ENCODE results near the gene SELENOO. TPM values are rescaled to one million over a fixed set of nuclear protein-coding genes. Genes with fewer than 3 reads are reported as not detected.

Gene SELENOO
- total and polyA plus RNA-seq, 2 donors from 2014 or later: 19.7 to 42.8 TPM

DNA sequence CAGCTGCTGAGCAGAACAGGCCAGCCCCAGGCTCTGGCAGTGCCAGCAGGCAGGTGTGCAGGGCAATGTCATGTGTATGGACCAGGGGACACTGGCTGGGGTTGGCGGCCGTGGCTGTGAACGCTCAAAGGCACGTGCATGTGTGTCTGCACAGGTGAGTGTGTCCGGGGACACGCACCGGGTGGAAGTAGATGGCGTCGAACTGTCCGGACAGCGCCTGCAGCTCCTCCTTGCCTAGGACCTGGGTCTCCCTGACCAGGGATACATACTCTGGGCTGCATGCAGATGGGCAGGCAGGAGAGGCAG, 49.4 kb downstream of the SELENOO start:
- peak overlapping the region in 2 of 3 donors; percentile 15 to 61 for H3K9ac ChIP-seq (ENCODE audit: low read length in 3 of 3)
- FAIRE-seq (no peak), DNase-seq (no peak)
- peaks cover 0 to 10% (median 0%) of the 10 kb centered on the region in 3 donors for H3K36me3 ChIP-seq (ENCODE audit: control insufficient read depth in 2 of 3, insufficient read depth in 3 of 3, low read length in 3 of 3)
- intact Hi-C loops (cut with DNase I): no loop called here
- H3K9me3 ChIP-seq (ENCODE audit: control insufficient read depth in 2 of 3, insufficient read depth in 1 of 3, low read length in 3 of 3): no peaks in the 10 kb centered on the region
- no peak overlapping the region for H3K27ac ChIP-seq (ENCODE audit: low read depth in 2 of 2, low read length in 2 of 2)
- peaks cover 0 to 32% (median 7%) of the 10 kb centered on the region in 3 donors for H3K4me1 ChIP-seq (ENCODE audit: control insufficient read depth in 2 of 3, insufficient read depth in 2 of 3, low read depth in 1 of 3, low read length in 3 of 3)
- TF ChIP-seq, protein P1, sequence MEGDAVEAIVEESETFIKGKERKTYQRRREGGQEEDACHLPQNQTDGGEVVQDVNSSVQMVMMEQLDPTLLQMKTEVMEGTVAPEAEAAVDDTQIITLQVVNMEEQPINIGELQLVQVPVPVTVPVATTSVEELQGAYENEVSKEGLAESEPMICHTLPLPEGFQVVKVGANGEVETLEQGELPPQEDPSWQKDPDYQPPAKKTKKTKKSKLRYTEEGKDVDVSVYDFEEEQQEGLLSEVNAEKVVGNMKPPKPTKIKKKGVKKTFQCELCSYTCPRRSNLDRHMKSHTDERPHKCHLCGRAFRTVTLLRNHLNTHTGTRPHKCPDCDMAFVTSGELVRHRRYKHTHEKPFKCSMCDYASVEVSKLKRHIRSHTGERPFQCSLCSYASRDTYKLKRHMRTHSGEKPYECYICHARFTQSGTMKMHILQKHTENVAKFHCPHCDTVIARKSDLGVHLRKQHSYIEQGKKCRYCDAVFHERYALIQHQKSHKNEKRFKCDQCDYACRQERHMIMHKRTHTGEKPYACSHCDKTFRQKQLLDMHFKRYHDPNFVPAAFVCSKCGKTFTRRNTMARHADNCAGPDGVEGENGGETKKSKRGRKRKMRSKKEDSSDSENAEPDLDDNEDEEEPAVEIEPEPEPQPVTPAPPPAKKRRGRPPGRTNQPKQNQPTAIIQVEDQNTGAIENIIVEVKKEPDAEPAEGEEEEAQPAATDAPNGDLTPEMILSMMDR (IDR thresholded peaks at IDR 0.05; ENCODE audit: borderline replicate concordance, extremely low read depth, insufficient read depth): no peak
- peak overlapping the region in 2 of 3 donors; percentile 12 to 72 for H3K4me3 ChIP-seq (ENCODE audit: low read length in 3 of 3)
- no peaks in the 10 kb centered on the region for H3K27me3 ChIP-seq (ENCODE audit: control insufficient read depth, insufficient read depth, low read length)

DNA sequence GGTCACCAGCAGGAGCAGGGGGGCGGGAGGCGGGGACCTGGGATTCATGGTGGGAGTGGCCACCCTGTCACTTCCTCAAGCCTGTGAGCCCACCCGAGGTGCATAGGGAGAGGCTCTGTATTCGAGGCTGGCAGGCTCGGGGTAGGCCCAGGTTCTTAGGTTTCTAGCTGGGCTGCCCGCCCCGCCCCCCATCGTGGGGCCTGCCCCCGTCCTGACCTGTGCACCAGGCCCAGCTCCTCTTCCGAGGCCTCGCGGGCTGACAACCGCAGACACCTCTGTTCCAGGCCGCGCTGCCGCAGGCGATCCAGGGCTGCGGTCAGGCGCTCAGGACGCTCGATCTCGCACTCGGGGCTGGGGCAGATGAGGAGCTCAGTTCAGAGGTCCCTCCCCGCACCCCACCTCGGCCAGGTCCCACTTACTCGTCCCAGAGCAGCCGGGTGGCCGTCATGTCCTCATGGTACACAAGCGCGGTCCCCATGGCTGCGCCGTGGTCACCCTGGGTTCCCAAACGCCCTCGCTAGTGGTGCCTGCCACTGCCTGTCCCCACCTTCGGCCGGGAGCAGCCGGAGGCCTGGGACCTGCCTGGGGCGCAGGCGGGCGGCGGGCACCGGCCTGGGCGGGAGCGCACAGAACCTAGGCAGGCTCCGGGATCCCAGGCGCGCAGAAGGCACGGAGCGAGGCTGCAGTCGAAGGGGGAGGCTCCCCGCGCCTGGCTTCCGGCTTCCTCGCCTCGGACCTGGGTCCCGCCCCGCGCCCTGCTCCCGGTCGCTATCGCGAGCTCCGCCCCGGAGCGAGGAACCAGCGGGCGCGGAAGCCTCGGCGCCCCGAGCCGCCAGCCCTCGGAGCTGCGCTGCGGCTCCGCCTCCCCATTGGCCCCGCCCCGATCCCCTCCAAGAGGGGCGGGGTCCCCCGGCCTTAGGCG, 50.0 kb downstream of the SELENOO start, which contains the start of gene HDAC10:
TSS of gene HDAC10 (minus strand) at position 711 of the 922 bp plus-strand sequence. CDS start at position 478, 233 bp downstream.
- Histone ChIP-seq H3K4me3 (ENCODE audit: low read length in 3 of 3) (peak within 1 kb of the TSS; percentile 39 to 72 (median 60)), H3K36me3 (ENCODE audit: control insufficient read depth in 2 of 3, insufficient read depth in 3 of 3, low read length in 3 of 3) (peaks cover 0 to 10% (median 0%) of the 10 kb centered on the region in 3 donors), H3K9ac (ENCODE audit: low read length in 3 of 3) (peak within 1 kb of the TSS; percentile 15 to 61 (median 18)), H3K9me3 (ENCODE audit: control insufficient read depth in 2 of 3, insufficient read depth in 1 of 3, low read length in 3 of 3) (no peaks in the 10 kb centered on the region), H3K27me3 (ENCODE audit: control insufficient read depth, insufficient read depth, low read length) (no peaks in the 10 kb centered on the region), H3K4me1 (ENCODE audit: control insufficient read depth in 2 of 3, insufficient read depth in 2 of 3, low read depth in 1 of 3, low read length in 3 of 3) (peaks cover 0 to 27% (median 7%) of the 10 kb centered on the region in 3 donors), H3K27ac (ENCODE audit: low read depth in 2 of 2, low read length in 2 of 2) (no peak within 1 kb of the TSS)
- intact Hi-C loops (cut with DNase I): no loop called here
- peak; percentile 72 to 92 (median 82) for DNase-seq
- TF ChIP-seq, protein P1 (IDR thresholded peaks at IDR 0.05; ENCODE audit: borderline replicate concordance, extremely low read depth, insufficient read depth): no peak
- FAIRE-seq: no peak

DNA sequence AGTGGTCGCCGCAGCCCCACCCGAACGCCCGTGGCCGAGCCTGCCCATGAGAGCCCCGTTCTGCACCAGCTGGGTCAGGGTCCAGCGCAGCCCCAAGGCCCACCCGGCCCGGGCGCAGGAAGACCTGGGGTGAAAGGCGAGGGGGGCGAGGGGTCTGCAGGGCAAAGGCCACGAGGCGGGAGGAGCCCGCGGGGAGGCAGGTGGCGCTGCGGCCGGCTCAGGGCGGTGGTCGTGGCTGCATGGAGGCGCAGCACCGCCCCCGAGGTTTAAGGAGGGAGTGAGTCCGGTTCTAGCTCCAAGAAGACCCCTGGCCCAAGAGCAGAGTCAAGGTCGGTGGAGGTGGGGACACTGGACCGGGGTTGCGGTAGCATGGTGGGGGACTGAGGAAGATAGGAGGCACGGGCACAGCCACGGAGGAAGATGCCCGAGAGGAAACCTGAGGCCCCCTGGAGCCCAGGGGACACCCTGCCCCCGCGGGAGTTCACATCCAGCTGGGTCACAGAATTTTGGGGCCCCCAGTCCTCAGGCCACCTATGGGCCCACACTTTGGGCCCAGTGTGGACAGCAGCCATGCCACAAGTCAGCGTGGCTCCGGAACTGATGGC, 50.8 kb downstream of the SELENOO start:
- H3K9me3 ChIP-seq (ENCODE audit: control insufficient read depth in 2 of 3, insufficient read depth in 1 of 3, low read length in 3 of 3): no peaks in the 10 kb centered on the region
- peaks cover 0 to 23% (median 7%) of the 10 kb centered on the region in 3 donors for H3K4me1 ChIP-seq (ENCODE audit: control insufficient read depth in 2 of 3, insufficient read depth in 2 of 3, low read depth in 1 of 3, low read length in 3 of 3)
- FAIRE-seq (no peak), DNase-seq (peak in 1 of 5 donors; percentile 82)
- no peak overlapping the region for H3K9ac ChIP-seq (ENCODE audit: low read length in 3 of 3)
- no peaks in the 10 kb centered on the region for H3K27me3 ChIP-seq (ENCODE audit: control insufficient read depth, insufficient read depth, low read length)
- H3K4me3 ChIP-seq (ENCODE audit: low read length in 3 of 3): peak overlapping the region in 1 of 3 donors; percentile 72
- peaks cover 0 to 8% (median 0%) of the 10 kb centered on the region in 3 donors for H3K36me3 ChIP-seq (ENCODE audit: control insufficient read depth in 2 of 3, insufficient read depth in 3 of 3, low read length in 3 of 3)
- H3K27ac ChIP-seq (ENCODE audit: low read depth in 2 of 2, low read length in 2 of 2): no peak overlapping the region
- intact Hi-C loops (cut with DNase I): no loop called here
- TF ChIP-seq, protein P1 (IDR thresholded peaks at IDR 0.05; ENCODE audit: borderline replicate concordance, extremely low read depth, insufficient read depth): no peak
